Measurements from ENCODE around the gene SLAMF8. TPM values are rescaled to one million over a fixed set of nuclear protein-coding genes. Genes with fewer than 3 reads are reported as not detected.

Gene SLAMF8
- not detected in 2 replicates for total RNA-seq

DNA sequence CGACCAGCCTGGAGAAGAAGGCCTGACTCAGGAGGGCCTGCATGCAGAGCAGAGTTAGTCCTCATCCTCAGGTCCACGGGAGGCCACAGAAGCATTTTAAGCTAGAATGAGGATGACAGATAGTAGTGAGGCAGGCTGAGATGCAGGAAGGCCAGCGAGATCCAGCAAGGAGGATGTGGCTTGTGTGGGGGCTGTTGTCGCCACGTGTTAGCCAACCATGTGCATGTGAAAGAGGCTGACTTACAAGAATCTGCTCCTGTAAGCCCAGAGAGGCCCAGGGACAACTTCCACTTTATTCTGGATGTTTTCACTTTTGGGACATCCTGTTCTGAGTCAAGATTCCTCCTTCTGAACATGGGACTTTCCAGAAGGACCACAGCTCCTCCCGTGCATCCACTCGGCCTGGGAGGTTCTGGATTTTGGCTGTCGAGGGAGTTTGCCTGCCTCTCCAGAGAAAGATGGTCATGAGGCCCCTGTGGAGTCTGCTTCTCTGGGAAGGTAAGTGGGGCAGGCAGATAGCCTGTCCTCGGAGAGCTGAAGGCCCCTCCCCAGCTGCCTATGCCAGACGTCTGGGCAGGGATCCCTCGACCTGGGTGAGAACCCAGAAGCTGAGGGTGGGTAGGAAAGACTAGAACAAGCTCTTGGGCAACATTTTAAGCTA lies at the start of gene SLAMF8:
Gene SLAMF8 (plus strand): TSS at position 433 of the 661 bp plus-strand sequence. CDS start 26 bp downstream, at position 459.
- DNase-seq, result no peak

- peak; percentile 25 for DNase-seq
Observed at GRCh38 chr1:159778266-159778665, 48.4 kb upstream of the SLAMF8 start.

- peak; percentile 92 for DNase-seq
Observed at GRCh38 chr1:159779403-159779851, 47.2 kb upstream of the SLAMF8 start.

DNA sequence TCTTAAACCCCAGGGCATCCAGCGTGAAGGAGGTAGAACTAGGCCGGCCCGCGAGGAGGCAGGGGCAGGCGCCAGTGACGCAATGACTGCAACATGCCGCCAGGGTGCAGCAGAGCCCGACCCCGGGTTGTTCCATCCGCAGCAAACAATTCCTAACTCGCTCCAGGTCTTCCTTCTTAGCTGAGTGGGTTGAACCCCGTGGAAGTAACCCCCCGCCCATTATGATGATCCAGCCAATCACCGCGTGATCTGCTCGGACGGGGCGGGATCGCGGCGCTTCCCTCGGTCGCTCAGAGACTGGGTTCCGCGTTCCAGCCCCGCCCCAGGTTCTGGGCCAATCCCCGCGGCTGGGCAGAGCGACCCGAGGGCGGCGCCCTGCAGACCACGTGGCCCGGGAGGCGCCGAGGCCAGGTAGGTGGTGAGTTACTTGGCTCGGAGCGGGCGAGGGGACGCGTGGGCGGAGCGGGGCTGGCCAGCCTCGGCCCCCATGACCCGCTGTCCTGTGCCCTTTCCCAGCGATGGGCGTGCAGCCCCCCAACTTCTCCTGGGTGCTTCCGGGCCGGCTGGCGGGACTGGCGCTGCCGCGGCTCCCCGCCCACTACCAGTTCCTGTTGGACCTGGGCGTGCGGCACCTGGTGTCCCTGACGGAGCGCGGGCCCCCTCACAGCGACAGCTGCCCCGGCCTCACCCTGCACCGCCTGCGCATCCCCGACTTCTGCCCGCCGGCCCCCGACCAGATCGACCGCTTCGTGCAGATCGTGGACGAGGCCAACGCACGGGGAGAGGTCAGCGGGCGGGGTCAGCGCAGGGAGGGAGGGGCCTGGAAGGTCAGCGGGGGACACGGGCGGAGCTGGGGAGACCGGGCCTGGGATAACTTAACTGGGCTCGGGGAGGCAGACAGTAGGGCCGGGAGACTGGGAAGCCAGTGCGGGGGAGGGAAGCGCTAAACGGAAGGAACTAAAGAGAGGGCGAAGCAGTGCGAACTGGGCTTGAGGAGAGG lies 45.8 kb upstream of the SLAMF8 start, which contains the start of gene DUSP23:
Gene DUSP23 (plus strand): TSS at position 380 of the 1,000 bp plus-strand sequence. CDS start 139 bp downstream, at position 519.
- peak; percentile 99 for DNase-seq

GRCh38 chr1:159781992-159782391 lies 44.7 kb upstream of the SLAMF8 start:
- no peak for DNase-seq

DNA sequence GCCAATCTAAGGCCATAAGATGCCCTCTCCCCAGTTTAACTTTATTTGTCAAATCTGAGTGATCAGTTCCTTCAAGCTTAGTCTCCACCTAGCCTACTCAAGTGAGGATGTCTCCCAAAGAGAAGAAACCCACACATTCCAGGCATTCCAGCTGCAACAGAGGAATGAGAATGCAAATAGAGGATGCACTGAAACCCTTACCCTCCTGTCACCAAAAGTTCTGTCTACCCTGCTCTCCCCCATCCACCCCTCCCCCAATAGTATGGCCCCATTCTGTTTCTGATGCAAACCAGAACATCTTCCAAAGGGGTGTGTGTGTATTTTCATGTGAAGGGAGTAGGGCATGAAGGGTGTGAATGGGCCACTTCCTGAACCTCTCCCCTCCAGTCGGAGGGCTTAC lies 42.9 kb upstream of the SLAMF8 start:
- no peak for DNase-seq

DNA sequence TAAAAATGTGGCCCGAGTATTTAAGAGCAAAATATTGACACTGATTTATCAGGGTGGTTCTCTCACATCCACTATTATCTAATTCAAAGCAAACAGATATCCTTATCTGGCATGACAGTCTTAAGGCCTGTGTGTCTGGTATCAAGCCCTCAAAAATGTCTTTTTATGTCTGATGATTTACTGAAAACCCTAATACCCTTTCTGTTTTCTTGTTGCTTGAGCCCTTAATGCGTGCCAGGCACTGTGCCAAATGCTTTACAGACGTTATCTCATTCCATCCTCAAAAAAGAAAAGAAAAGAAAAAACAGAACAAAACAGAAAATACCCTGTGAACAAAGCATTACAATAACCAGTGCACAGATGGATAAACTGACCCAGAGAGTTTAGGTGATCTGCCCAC lies 40.2 kb upstream of the SLAMF8 start:
- DNase-seq, result peak; percentile 14

DNA sequence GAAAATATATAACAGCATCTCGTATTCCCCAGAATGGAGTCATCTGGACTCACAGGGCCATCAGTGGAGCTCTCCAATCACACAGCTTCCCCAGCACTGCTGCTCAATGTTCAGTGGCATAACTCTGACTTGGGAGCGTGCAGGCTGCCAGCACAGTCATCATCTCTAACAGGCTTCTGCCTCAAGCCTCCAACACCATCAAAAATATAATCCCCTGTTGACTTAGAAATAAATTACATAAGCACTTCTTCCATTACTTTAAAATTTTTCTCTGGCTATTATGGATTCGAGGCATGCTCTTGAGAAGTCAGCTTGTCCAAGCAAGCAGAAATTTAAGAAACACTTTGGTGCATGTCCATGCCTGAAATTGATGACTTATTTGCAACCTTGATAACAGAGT lies 39.7 kb upstream of the SLAMF8 start:
- DNase-seq, result no peak

DNA sequence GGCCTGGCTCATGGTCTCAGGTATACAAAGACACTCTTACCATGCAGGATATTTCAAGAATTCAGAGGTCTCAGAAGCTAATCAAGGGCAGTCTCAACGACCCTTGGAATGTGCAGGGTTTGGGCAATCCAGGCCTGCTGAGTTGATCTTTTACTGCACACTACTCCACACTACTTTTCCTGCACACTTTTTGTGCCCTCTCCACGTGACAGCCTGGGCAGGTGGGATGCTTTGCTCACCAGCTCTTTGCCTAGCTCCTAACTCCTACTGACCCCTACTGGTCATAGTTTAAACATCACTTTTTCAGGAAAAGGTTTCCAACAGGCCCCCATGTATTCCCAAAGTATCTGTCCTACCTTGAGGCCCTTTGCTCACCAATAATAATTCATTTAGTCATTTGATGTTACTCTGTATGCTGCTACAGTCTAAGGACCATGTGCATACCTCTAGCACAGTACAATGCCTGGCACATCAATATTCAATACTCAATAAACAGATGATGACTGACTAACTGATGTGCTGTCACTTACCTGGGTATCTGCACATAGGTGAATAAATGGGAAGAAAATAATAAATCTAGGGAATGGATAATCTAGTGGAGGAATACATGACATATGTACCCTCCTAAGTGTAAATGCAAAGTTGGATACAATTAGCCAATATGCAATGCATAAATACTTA lies 36.3 kb upstream of the SLAMF8 start:
- peak; percentile 69 for DNase-seq

GRCh38 chr1:159791031-159791430 lies 35.6 kb upstream of the SLAMF8 start:
- no peak for DNase-seq

- DNase-seq, result no peak
Observed at GRCh38 chr1:159791461-159791860, 35.2 kb upstream of the SLAMF8 start.

- no peak for DNase-seq
Observed at GRCh38 chr1:159795534-159795933, 31.1 kb upstream of the SLAMF8 start.

DNA sequence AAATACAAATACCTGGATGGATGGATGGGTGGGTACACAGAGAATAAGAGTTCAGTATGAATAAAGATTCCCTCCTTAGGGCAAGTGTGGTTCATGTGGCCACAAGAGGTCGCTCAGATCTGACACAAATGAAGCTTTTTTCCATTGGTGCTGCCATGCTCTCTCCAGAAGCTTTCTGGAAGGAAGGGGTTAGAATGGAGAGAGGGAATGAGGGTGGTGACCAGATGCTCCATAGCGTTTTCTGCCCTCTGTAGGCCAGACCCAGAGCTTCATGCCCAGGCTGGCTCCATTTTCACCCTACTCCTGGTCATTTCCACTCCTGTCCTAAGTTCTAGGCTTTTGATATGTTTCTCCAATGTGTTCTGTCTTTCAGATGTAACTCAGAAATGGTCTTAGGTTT lies 27.8 kb upstream of the SLAMF8 start:
- DNase-seq, result peak; percentile 88

DNA sequence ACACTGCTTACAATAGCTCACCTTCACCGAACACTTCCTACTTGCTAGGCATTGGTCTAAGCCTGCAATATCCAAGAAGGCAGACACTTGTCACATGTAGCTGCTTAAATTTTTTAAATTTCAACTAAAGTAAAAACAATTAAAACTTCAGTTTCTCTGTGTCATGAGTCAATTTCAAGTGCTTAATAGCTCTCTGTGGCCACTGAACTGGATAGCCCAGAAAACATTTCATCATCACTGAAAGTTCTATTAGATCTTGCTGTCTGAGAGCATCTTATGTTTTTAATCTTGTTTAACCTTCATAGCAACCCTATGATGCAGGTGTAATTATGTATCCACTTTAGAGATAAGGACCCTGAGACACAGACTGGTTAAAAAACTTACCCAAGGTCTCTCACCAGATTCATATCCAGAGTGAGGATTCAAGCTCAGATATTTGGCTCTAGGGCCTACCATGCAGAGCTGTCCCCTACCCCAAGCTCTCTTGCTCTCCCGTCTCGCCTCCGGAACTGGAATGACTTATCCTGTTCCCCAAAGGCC lies 27.2 kb upstream of the SLAMF8 start:
- no peak for DNase-seq

DNA sequence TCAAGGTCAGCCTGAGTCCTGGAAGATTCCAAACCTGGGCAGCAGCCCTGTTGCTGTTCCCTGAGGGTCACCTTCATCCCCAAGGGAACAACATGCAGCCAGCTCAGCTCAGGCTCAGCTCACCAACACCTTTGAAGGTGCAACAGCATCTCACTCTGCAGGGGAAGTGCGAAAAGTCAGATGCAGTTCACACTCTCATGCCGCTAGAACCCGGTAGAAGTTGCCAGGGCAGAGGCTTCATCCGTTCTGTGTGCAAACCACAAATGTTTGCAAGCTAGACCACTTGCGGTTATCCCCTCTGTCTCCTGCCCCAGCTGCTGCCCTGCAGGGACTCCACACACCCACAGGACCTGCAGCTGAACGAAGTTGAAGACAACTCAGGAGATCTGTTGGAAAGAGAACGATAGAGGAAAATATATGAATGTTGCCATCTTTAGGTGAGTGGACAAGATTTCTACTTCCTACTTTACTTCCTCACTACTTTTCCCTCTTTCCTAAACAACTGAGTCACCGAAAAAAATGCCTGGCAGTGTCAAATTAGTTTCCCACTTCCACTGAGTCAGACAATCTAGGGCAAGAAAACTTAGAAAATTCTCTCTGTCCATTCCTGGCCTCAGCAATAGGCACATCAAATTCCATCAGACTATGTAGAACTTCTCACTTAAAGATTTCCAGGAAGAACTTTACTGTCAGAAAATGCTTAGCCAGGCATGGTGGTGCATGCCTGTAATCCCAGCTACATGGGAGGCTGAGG lies 26.3 kb upstream of the SLAMF8 start:
- DNase-seq, result no peak

- no peak for DNase-seq
Observed at GRCh38 chr1:159802111-159802510, 24.6 kb upstream of the SLAMF8 start, which contains the start of gene FCRL6. Gene FCRL6 (plus strand): TSS chr1:159802360. CDS start chr1:159802425, 65 bp downstream.

DNA sequence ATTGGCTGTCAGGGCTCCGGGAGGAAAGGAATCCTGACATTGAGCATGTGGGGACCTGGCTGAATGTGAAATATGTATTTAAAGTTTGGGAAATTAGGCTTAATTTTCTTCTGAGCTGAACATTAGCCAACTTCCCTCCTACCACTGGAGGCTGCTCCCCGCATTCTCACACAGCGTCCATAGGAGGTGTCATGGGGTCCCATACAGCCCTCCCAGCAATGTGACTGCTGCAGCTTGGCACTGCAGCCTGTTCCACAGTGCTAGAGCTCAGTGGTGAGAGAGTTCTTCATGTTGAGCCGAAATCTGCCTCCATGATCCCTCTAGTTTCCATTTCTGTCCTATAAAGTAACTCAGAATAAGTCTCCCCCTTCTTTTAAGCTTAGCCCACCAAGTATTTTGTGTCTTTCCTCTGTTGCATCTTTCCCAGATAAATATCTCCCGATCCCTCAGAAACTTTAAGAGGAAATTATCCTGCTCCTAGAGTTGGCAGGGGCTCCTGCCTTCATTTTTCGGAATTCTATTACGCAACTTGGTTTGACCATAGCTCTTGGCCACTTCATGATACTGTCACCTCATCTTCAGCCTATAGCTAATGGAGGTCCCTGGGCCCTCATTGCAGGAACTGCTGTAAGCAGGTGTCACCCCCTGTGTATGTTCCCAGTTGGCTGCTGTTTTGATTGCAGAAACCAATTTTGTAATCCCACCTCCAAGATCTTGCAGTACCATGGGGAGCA lies 22.6 kb upstream of the SLAMF8 start:
- DNase-seq, result no peak

- DNase-seq, result no peak
Observed at GRCh38 chr1:159804924-159805323, 21.7 kb upstream of the SLAMF8 start.

GRCh38 chr1:159815926-159816325 lies 10.7 kb upstream of the SLAMF8 start:
- no peak for DNase-seq

GRCh38 chr1:159817276-159818041 lies 9.2 kb upstream of the SLAMF8 start:
- peak; percentile 77 for DNase-seq
